ENCODE measurements around the gene RBM8A. TPM values are rescaled to one million over a fixed set of nuclear protein-coding genes. Genes with fewer than 3 reads are reported as not detected.

Gene RBM8A
- total RNA-seq, 2 experiments from 2014 or later, result 293 to 330 TPM

DNA sequence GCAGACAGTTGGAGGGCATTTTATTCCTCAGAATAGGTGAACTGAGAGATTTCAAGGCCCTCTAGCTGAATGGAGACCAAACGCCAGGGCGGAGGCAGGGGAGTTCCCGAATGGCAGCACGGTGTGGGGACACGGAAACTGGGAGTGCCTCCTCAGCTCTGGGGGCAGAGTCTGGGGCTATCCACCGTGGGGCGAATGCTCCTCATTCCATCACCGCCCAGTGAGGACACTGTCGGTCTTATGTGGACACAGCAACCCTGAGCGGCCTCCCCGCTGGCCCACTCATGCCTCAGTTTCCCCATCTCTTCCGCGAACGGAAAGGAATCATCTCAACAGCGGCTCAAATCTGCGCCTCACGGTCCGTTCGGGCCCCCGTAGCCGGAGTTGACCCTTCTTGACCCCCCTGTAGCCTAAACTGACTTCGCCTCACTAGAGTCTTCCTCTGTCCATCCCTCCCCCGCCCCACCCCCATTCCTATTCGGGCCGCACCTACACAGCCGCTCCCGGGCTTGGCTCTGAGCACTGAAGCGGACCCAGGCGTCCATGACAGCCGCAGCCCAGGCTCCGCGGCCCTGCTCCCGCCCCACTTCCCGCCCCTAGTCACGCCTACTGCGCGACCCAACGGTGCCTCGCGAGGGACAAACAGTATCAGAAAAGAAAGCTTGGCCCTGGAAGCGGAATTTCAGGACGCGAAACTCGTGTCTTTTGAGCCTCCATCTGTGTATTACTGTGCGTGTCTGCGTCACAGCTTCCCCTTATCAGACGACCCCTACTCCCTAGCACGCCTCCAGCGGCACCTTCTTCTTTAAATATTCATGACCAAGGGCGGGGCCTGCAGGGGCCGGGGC is 8.9 kb downstream of the RBM8A start, which contains the start of gene PEX11B:
Gene PEX11B, minus strand, starts transcription at position 574 of the 848 bp plus-strand sequence. Its CDS starts 29 bp downstream, at position 545.
- Mint-ChIP-seq H3K27ac (peak within 1 kb of the TSS; percentile 94), H3K4me1 (peaks cover 46% of the 10 kb centered on the region), H3K9me3 (ENCODE audit: low read depth) (no peaks in the 10 kb centered on the region), H3K36me3 (ENCODE audit: low read depth) (peaks cover 33% of the 10 kb centered on the region), H3K27me3 (no peaks in the 10 kb centered on the region), H3K4me3 (peak within 1 kb of the TSS; percentile 93)
- intact Hi-C loops (cut with DNase I, micrococcal nuclease), result loop anchor here (1.0 to 2.0 kb wide), 6 partner anchors 9 to 78 kb away; partner anchors contain the start of genes PIAS3 (in 2 of the 2), RBM8A (in 2 of the 2), ANKRD34A (in 1 of the 2) and ANKRD35 (in 1 of the 2)
- ATAC-seq (peak; percentile 89), DNase-seq (peak; percentile 94)
- ChIA-PET POLR2A (interaction anchor here (0.6 to 2.6 kb wide), 4 partner anchors 9 to 117 kb away, joined by 3 to 25 read pairs (median 5); partner anchors contain the start of genes PIAS3 and RBM8A), CTCF (interaction anchor here (1.1 to 1.3 kb wide), 3 partner anchors 9 to 61 kb away, joined by 3 to 5 read pairs (median 3); partner anchors contain the start of gene RBM8A)

DNA sequence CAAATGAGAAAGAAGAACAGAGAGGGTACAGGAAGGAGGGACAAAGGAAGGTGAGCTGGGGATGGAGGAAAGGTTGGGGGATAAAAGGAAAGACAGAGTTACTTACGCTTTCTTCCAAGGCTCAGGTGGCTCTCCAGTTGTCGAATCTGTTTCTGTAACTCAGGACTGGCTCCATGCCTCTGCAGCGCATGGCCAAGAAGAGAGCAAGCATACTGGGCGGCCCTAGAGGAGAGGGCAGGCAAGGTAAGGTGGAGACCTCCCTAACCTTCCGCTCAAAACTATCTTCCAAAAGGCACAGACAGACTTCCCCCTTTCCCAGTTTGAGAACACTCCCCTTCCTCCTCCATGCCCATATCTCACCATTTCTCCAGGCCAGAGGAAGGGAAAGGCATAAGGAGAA is 9.7 kb downstream of the RBM8A start:
- no peaks in the 10 kb centered on the region for H3K27me3 Mint-ChIP-seq
- POLR2A ChIA-PET, result interaction anchor here (1.5 to 2.6 kb wide), 2 partner anchors 10 to 118 kb away, joined by 5 to 25 read pairs; partner anchors contain the start of gene RBM8A
- H3K9me3 Mint-ChIP-seq (ENCODE audit: low read depth), result no peaks in the 10 kb centered on the region
- peak overlapping the region; percentile 94 for H3K27ac Mint-ChIP-seq
- ATAC-seq (no peak), DNase-seq (no peak)
- intact Hi-C loops (cut with DNase I, micrococcal nuclease), result no loop called here
- peak overlapping the region; percentile 93 for H3K4me3 Mint-ChIP-seq
- peaks cover 43% of the 10 kb centered on the region for H3K4me1 Mint-ChIP-seq
- CTCF ChIA-PET, result interaction anchor here (1.2 kb wide), 1 partner anchor 22 kb away, joined by 3 read pairs; no protein-coding TSS in a partner anchor
- peaks cover 30% of the 10 kb centered on the region for H3K36me3 Mint-ChIP-seq (ENCODE audit: low read depth)

DNA sequence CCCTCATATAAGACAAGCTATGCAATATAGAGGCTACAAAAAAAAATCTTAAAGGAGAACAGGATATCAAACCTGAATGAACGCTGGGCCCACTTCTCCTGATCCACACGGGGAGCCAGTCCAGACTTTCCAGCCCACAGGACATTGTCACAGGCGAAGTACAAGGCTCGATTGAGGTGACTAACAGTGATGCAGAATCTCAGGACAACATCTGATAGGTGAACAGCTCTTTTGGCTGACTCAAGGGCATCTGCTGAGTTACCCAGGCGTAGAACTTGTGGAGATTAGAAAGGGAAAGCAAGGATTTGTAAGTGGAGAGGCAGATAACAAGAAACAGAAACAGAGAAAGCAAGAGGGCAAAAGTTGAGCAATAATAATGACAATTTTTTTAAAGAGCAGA is 10.5 kb downstream of the RBM8A start:
- intact Hi-C loops (cut with DNase I, micrococcal nuclease), result no loop called here
- POLR2A ChIA-PET, result no interaction called here
- Mint-ChIP-seq H3K27ac (peak overlapping the region; percentile 62), H3K9me3 (ENCODE audit: low read depth) (no peaks in the 10 kb centered on the region), H3K4me3 (peak overlapping the region; percentile 93), H3K27me3 (no peaks in the 10 kb centered on the region), H3K36me3 (ENCODE audit: low read depth) (peaks cover 36% of the 10 kb centered on the region), H3K4me1 (peaks cover 42% of the 10 kb centered on the region)
- ATAC-seq, result no peak
- CTCF ChIA-PET, result interaction anchor here (0.5 to 2.6 kb wide), 5 partner anchors 21 to 71 kb away, joined by 3 to 11 read pairs (median 3); partner anchors contain the start of genes ANKRD34A, NUDT17 and POLR3GL
- DNase-seq, result peak; percentile 20

DNA sequence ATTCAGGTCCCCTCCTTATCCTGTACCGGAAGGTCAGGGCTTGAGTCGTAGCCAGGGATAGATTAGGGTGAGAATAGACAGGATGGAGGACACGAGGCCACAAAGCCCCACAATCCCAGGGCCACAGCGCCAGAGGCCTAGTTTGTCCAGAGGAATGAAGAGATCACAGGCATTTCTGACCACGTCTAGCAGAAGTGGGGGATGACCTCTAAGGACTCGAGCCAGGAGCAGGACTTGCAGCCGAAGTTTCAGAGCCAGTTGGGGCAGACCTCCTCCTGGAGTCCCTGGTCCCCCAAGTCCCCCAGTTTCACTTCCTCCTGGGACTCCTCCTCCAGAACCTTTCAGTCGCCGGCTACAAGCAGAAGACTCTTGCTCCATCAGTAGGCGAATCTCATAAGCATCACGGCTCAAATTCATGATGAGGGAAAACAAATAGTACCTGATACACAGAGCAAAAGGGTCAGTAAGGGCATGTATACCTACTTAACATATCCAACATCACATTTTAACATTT is 15.1 kb downstream of the RBM8A start:
- Mint-ChIP-seq H3K27ac (peak overlapping the region; percentile 1), H3K36me3 (ENCODE audit: low read depth) (peaks cover 33% of the 10 kb centered on the region), H3K9me3 (ENCODE audit: low read depth) (no peaks in the 10 kb centered on the region), H3K4me1 (peaks cover 12% of the 10 kb centered on the region), H3K27me3 (no peaks in the 10 kb centered on the region), H3K4me3 (no peak overlapping the region)
- ChIA-PET CTCF (interaction anchor here (0.9 kb wide), 1 partner anchor 24 kb away, joined by 3 read pairs; no protein-coding TSS in a partner anchor), POLR2A (interaction anchor here (0.7 kb wide), 1 partner anchor 26 kb away, joined by 3 read pairs; no protein-coding TSS in a partner anchor)
- DNase-seq (no peak), ATAC-seq (no peak)
- intact Hi-C loops (cut with DNase I, micrococcal nuclease), result loop anchor here in 1 of 2 experiments (5.0 kb wide), 1 partner anchor 65 kb away; the partner anchor contains the start of gene NUDT17

DNA sequence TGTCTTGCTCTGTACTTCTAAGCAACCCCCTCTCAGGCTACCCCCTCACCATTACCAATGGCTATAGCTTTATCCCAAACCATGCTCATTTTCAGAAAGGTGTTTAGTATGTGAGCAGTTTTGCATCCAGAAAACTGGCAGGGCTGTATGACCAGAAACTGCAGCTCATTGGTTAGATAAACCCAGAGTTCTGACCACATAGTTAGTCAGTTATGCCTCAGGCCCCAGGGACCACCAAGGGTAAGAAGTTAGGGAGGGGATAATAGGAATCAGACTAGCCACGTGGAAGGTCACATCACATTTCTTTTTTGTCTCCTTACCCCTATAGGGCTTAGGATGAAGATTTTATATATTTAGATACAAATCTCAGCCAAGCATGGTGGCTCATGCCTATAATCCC is 18.6 kb downstream of the RBM8A start:
- Mint-ChIP-seq H3K9me3 (ENCODE audit: low read depth) (no peaks in the 10 kb centered on the region), H3K4me1 (peaks cover 2% of the 10 kb centered on the region), H3K27ac (no peak overlapping the region), H3K27me3 (no peaks in the 10 kb centered on the region), H3K36me3 (ENCODE audit: low read depth) (peaks cover 16% of the 10 kb centered on the region), H3K4me3 (no peak overlapping the region)
- intact Hi-C loops (cut with DNase I, micrococcal nuclease), result no loop called here
- DNase-seq, result no peak
- POLR2A ChIA-PET, result interaction anchor here (0.9 kb wide), 1 partner anchor 63 kb away, joined by 3 read pairs; the partner anchor contains the start of gene NUDT17
- ATAC-seq, result no peak
- CTCF ChIA-PET, result interaction anchor here (0.7 to 5.4 kb wide), 14 partner anchors 16 to 125 kb away, joined by 3 to 44 read pairs (median 4); partner anchors contain the start of genes ANKRD34A, NUDT17 and POLR3GL

GRCh38 chr1:145906954-145907753 is 20.1 kb downstream of the RBM8A start:
- Mint-ChIP-seq H3K9me3 (ENCODE audit: low read depth) (no peaks in the 10 kb centered on the region), H3K4me3 (no peak overlapping the region), H3K36me3 (ENCODE audit: low read depth) (peaks cover 10% of the 10 kb centered on the region), H3K4me1 (no peaks in the 10 kb centered on the region), H3K27ac (no peak overlapping the region), H3K27me3 (no peaks in the 10 kb centered on the region)
- intact Hi-C loops (cut with DNase I, micrococcal nuclease), result loop anchor here in 1 of 2 experiments (2.0 kb wide), 1 partner anchor 14 kb away; no protein-coding TSS in a partner anchor
- DNase-seq, result no peak
- no peak for ATAC-seq
- ChIA-PET CTCF (interaction anchor here (0.6 to 5.4 kb wide), 4 partner anchors 9 to 62 kb away, joined by 4 to 44 read pairs (median 4); partner anchors contain the start of gene NUDT17), POLR2A (no interaction called here)

- no peak for ATAC-seq
- CTCF ChIA-PET, result interaction anchor here (0.7 to 1.4 kb wide), 2 partner anchors 9 to 22 kb away, joined by 4 to 5 read pairs; no protein-coding TSS in a partner anchor
- POLR2A ChIA-PET, result interaction anchor here (0.6 kb wide), 1 partner anchor 128 kb away, joined by 3 read pairs; no protein-coding TSS in a partner anchor
These were observed 25.8 kb downstream of the RBM8A start for GRCh38 chr1:145901312-145902021.

GRCh38 chr1:145898756-145899155 is 28.5 kb downstream of the RBM8A start:
- ChIA-PET POLR2A (no interaction called here), CTCF (interaction anchor here (0.7 to 1.1 kb wide), 2 partner anchors 9 to 53 kb away, joined by 4 read pairs; partner anchors contain the start of gene NUDT17)
- intact Hi-C loops (cut with DNase I, micrococcal nuclease), result loop anchor here in 1 of 2 experiments (2.0 kb wide), 1 partner anchor 14 kb away; the partner anchor contains the start of gene ANKRD35
- Mint-ChIP-seq H3K27ac (no peak overlapping the region), H3K27me3 (no peaks in the 10 kb centered on the region), H3K4me1 (no peaks in the 10 kb centered on the region), H3K4me3 (no peak overlapping the region), H3K9me3 (ENCODE audit: low read depth) (no peaks in the 10 kb centered on the region), H3K36me3 (ENCODE audit: low read depth) (peaks cover 1% of the 10 kb centered on the region)
- DNase-seq, result no peak
- no peak for ATAC-seq

More at GRCh38 chr1:145901312-145902021, 25.8 kb downstream of the RBM8A start:
- H3K27ac Mint-ChIP-seq, result no peak overlapping the region
- no peaks in the 10 kb centered on the region for H3K9me3 Mint-ChIP-seq (ENCODE audit: low read depth)
- DNase-seq, result no peak
- peaks cover 1% of the 10 kb centered on the region for H3K36me3 Mint-ChIP-seq (ENCODE audit: low read depth)
- intact Hi-C loops (cut with DNase I, micrococcal nuclease), result no loop called here
- H3K27me3 Mint-ChIP-seq, result no peaks in the 10 kb centered on the region
- no peaks in the 10 kb centered on the region for H3K4me1 Mint-ChIP-seq
- H3K4me3 Mint-ChIP-seq, result no peak overlapping the region

- peaks cover 1% of the 10 kb centered on the region for H3K36me3 Mint-ChIP-seq (ENCODE audit: low read depth)
- no peaks in the 10 kb centered on the region for H3K9me3 Mint-ChIP-seq (ENCODE audit: low read depth)
- intact Hi-C loops (cut with DNase I, micrococcal nuclease), result loop anchor here in 1 of 2 experiments (2.0 kb wide), 1 partner anchor 13 kb away; the partner anchor contains the start of gene ANKRD35
- ATAC-seq (no peak), DNase-seq (no peak)
- CTCF ChIA-PET, result interaction anchor here (1.1 kb wide), 1 partner anchor 52 kb away, joined by 4 read pairs; the partner anchor contains the start of gene NUDT17
- no peak overlapping the region for H3K27ac Mint-ChIP-seq
- no peaks in the 10 kb centered on the region for H3K27me3 Mint-ChIP-seq
- POLR2A ChIA-PET, result no interaction called here
- H3K4me3 Mint-ChIP-seq, result no peak overlapping the region
- no peaks in the 10 kb centered on the region for H3K4me1 Mint-ChIP-seq
These were observed 29.3 kb downstream of the RBM8A start for GRCh38 chr1:145897969-145898368.

GRCh38 chr1:145895471-145895870 is 31.8 kb downstream of the RBM8A start:
- DNase-seq, result no peak
- no peaks in the 10 kb centered on the region for H3K4me1 Mint-ChIP-seq
- no peaks in the 10 kb centered on the region for H3K27me3 Mint-ChIP-seq
- H3K4me3 Mint-ChIP-seq, result no peak overlapping the region
- ChIA-PET POLR2A (interaction anchor here (0.6 kb wide), 1 partner anchor 61 kb away, joined by 3 read pairs; no protein-coding TSS in a partner anchor), CTCF (interaction anchor here (0.6 to 2.0 kb wide), 7 partner anchors 15 to 121 kb away, joined by 3 to 9 read pairs (median 4); partner anchors contain the start of gene NUDT17)
- no peak overlapping the region for H3K27ac Mint-ChIP-seq
- no peaks in the 10 kb centered on the region for H3K9me3 Mint-ChIP-seq (ENCODE audit: low read depth)
- intact Hi-C loops (cut with DNase I, micrococcal nuclease), result no loop called here
- no peak for ATAC-seq
- peaks cover 1% of the 10 kb centered on the region for H3K36me3 Mint-ChIP-seq (ENCODE audit: low read depth)

All from activated CD4-positive, alpha-beta T cell treated with anti-CD3 and anti-CD28 coated beads for 36 hours (primary cell).